GM21360 (cell line): Measurements from ENCODE around the gene TMPRSS7.

Experiments used
- ATAC-seq: cut with Tn5 transposase; IDR thresholded peaks from one replicate; pipeline ENCODE4 v1.9.1; 2021; ENCODE audit warnings: mild to moderate bottlenecking, moderate library complexity; ENCODE audit not compliant: unreplicated experiment

The TMPRSS7 gene

GRCh38 chr3:112034436-112034835, at the start of gene TMPRSS7:
Gene TMPRSS7, plus strand, starts transcription at chr3:112034736. Its CDS starts 110 bp downstream, at chr3:112034846.
- ATAC-seq: no peak

GRCh38 chr3:111986800-111987199, 47.7 kb upstream of the TMPRSS7 start:
- no peak for ATAC-seq

- ATAC-seq: peak; percentile 83
Measured at GRCh38 chr3:111989061-111989678, 45.4 kb upstream of the TMPRSS7 start.

- ATAC-seq: no peak
Measured at GRCh38 chr3:111993038-111993437, 41.5 kb upstream of the TMPRSS7 start.

- no peak for ATAC-seq
Measured at GRCh38 chr3:111998636-111999483, 35.7 kb upstream of the TMPRSS7 start, which contains the start of gene TAGLN3. Gene TAGLN3, plus strand, starts transcription at chr3:111998922. Its CDS starts 501 bp downstream, at chr3:111999423.

GRCh38 chr3:111999484-112000324, 34.8 kb upstream of the TMPRSS7 start:
- ATAC-seq: no peak

- no peak for ATAC-seq
Measured at GRCh38 chr3:112000367-112000771, 34.2 kb upstream of the TMPRSS7 start.

GRCh38 chr3:112000966-112001365, 33.6 kb upstream of the TMPRSS7 start:
- no peak for ATAC-seq

GRCh38 chr3:112001526-112001925, 33.0 kb upstream of the TMPRSS7 start:
- no peak for ATAC-seq

GRCh38 chr3:112002096-112002971, 32.2 kb upstream of the TMPRSS7 start:
- no peak for ATAC-seq

- ATAC-seq: no peak
Measured at GRCh38 chr3:112003321-112004080, 31.0 kb upstream of the TMPRSS7 start.

- no peak for ATAC-seq
Measured at GRCh38 chr3:112004187-112004586, 30.3 kb upstream of the TMPRSS7 start.

- ATAC-seq: no peak
Measured at GRCh38 chr3:112004669-112005068, 29.9 kb upstream of the TMPRSS7 start.

- ATAC-seq: no peak
Measured at GRCh38 chr3:112005091-112005672, 29.4 kb upstream of the TMPRSS7 start.

GRCh38 chr3:112007633-112008032, 26.9 kb upstream of the TMPRSS7 start:
- no peak for ATAC-seq

GRCh38 chr3:112009670-112010069, 24.9 kb upstream of the TMPRSS7 start:
- ATAC-seq: no peak

- ATAC-seq: no peak
Measured at GRCh38 chr3:112010636-112011035, 23.9 kb upstream of the TMPRSS7 start.

GRCh38 chr3:112011376-112011940, 23.1 kb upstream of the TMPRSS7 start:
- no peak for ATAC-seq
